K562 (cell line): ENCODE measurements around the gene R3HDM1. TPM values are rescaled to one million over a fixed set of nuclear protein-coding genes. Genes with fewer than 3 reads are reported as not detected.

Experiments
- ATAC-seq: fragments of 200-7000 bp; cut with Tn5 transposase; 3 replicates; pipeline ENCODE4 v1.9.1; 2020; ENCODE audit warnings: moderate library complexity
- BruUV-seq: library from RNA; stranded (reverse); fragments of 400-500 nt; replicated peaks from 2 replicates; lab custom pipeline; 2021; lab: Mats Ljungman, UMichigan
- CTCF ChIA-PET: fragments of 300-600 bp; formaldehyde crosslinking; extraction: SDS; loops from one replicate; lab custom pipeline; 2021; ENCODE audit warnings: low intra/inter-chr PET ratio; lab: Yijun Ruan, JAX
- POLR2A ChIA-PET: fragments of 300-600, 350-650 bp; sonication (Branson Sonifier 250); formaldehyde crosslinking; extraction: SDS; loops from one replicate; lab custom pipeline; 2021; ENCODE audit warnings: antibody characterized with exemption, inconsistent platforms; lab: Yijun Ruan, JAX
- DNase-seq, 4 experiments: peaks; one replicate each; pipeline versions ENCODE4 v3.0.0 to v3.0.0-alpha.2; 2011 to 2018; ENCODE audit warnings: low spot score in 3 of 4, mixed read lengths in 3 of 4; ENCODE audit errors: extremely low read depth in 1 of 4
- FAIRE-seq: peaks from 2 replicates; lab custom pipeline; 2011; peaks lifted over from hg19 to GRCh38; lab: Jason Lieb, UNC
- H2AFZ ChIP-seq: 2 replicates; pipeline ENCODE4 v1.6.0; 2011; ENCODE audit warnings: low read depth, low read length, control low read depth, inconsistent platforms
- H3K27ac ChIP-seq: fragments of 200-600 bp; 3 replicates; pipeline ENCODE4 v1.8.0; 2011; ENCODE audit warnings: low read depth, mild to moderate bottlenecking, control low read depth, inconsistent platforms, low read length, moderate library complexity, mixed read lengths; ENCODE audit errors: extremely low read depth
- H3K27me3 ChIP-seq, 2 experiments: fragments of 300-600 bp in 1 of 2; 2 replicates in 1 of 2; 3 replicates in 1 of 2; pipeline versions ENCODE4 v1.6.0 to v1.8.0; 2011; ENCODE audit warnings: inconsistent platforms in 2 of 2, low read length in 2 of 2, mild to moderate bottlenecking in 1 of 2, mixed read lengths in 1 of 2, moderate library complexity in 1 of 2; ENCODE audit not compliant: control insufficient read depth in 2 of 2, insufficient read depth in 2 of 2
- H3K36me3 ChIP-seq: fragments of 300-600 bp; 3 replicates; pipeline ENCODE4 v1.8.0; 2011; ENCODE audit warnings: mild to moderate bottlenecking, low read length, inconsistent platforms; ENCODE audit not compliant: control insufficient read depth, insufficient read depth
- H3K4me1 ChIP-seq, 2 experiments: fragments of 200-600 bp in 1 of 2; replicated peaks in 1 of 2; 2 replicates in 1 of 2; 3 replicates in 1 of 2; pipeline versions ENCODE4 v1.5.1 to v1.8.0; 2011; ENCODE audit warnings: inconsistent platforms in 2 of 2, low read length in 2 of 2, mild to moderate bottlenecking in 1 of 2, mixed read lengths in 1 of 2, moderate library complexity in 1 of 2; ENCODE audit not compliant: control insufficient read depth in 2 of 2, insufficient read depth in 2 of 2
- H3K4me2 ChIP-seq: 2 replicates; pipeline ENCODE4 v1.6.1; 2011; ENCODE audit warnings: low read length, control low read depth, inconsistent platforms, mixed read lengths; ENCODE audit not compliant: insufficient read depth
- H3K4me3 ChIP-seq: fragments of 200-600 bp; sonication (generic), shearing (Covaris generic); 2 replicates; pipeline ENCODE4 v1.5.1; 2016; ENCODE audit warnings: control low read depth, inconsistent platforms
- H3K79me2 ChIP-seq: fragments of 200-600 bp; 3 replicates; pipeline ENCODE4 v1.8.0; 2011; ENCODE audit warnings: low read length, inconsistent platforms; ENCODE audit not compliant: control insufficient read depth, insufficient read depth
- H3K9ac ChIP-seq, 2 experiments: 2 replicates each; pipeline versions ENCODE4 v1.6.0 to v1.6.1; 2011; ENCODE audit warnings: low read depth in 2 of 2, low read length in 2 of 2, control low read depth in 1 of 2, inconsistent platforms in 1 of 2, mild to moderate bottlenecking in 1 of 2, mixed read lengths in 1 of 2; ENCODE audit not compliant: insufficient read depth in 1 of 2
- H3K9me1 ChIP-seq: one replicate; pipeline ENCODE4 v1.6.0; 2011; ENCODE audit warnings: inconsistent platforms, mild to moderate bottlenecking, low read length, moderate library complexity; ENCODE audit not compliant: control insufficient read depth, insufficient read depth
- H3K9me3 ChIP-seq: replicated peaks from 2 replicates; pipeline ENCODE4 v1.5.1; 2011; ENCODE audit warnings: low read depth, low read length, inconsistent platforms; ENCODE audit not compliant: control insufficient read depth, insufficient read depth
- H4K20me1 ChIP-seq: replicated peaks from 2 replicates; pipeline ENCODE4 v1.6.1; 2011; ENCODE audit warnings: low read length, inconsistent platforms, mixed read lengths; ENCODE audit not compliant: control insufficient read depth, insufficient read depth
- BCL6 ChIP-seq: fragments of 250-450 bp; sonication (Bioruptor Pico); IDR thresholded peaks from 2 replicates; pipeline ENCODE4 v1.4.0; 2020
- BHLHE40 ChIP-seq: IDR thresholded peaks from 2 replicates; pipeline ENCODE4 v1.6.1; 2011; ENCODE audit warnings: low read length, improper control_type of control experiment
- C11orf30 ChIP-seq: fragments of 450-650 bp; IDR thresholded peaks from 2 replicates; pipeline ENCODE4 v1.6.1; 2016; ENCODE audit warnings: low read depth, mild to moderate bottlenecking
- KLF1 ChIP-seq: fragments of 450-650 bp; IDR thresholded peaks from 2 replicates; pipeline ENCODE4 v1.6.1; 2016; ENCODE audit warnings: missing genetic modification characterization, missing compliant biosample characterization
- MAFF ChIP-seq: IDR thresholded peaks from 2 replicates; pipeline ENCODE4 v1.6.1; 2012; ENCODE audit warnings: low read length, improper control_type of control experiment
- MAFG ChIP-seq: fragments of 450-650 bp; conservative IDR thresholded peaks from 2 replicates; pipeline ENCODE4 v1.6.1; 2016; ENCODE audit warnings: missing genetic modification characterization, missing compliant biosample characterization
- MAFK ChIP-seq: IDR thresholded peaks from 2 replicates; pipeline ENCODE4 v1.6.1; 2011; ENCODE audit warnings: low read length, improper control_type of control experiment
- NCOR1 ChIP-seq: fragments of 450-650 bp; IDR thresholded peaks from 2 replicates; pipeline ENCODE4 v1.6.1; 2016; ENCODE audit warnings: mild to moderate bottlenecking, moderate library complexity
- NFIC ChIP-seq: fragments of 450-650 bp; IDR thresholded peaks from 2 replicates; pipeline ENCODE4 v1.6.1; 2017; ENCODE audit warnings: mild to moderate bottlenecking, inconsistent platforms
- SAP30 ChIP-seq: fragments of 200-600 bp; sonication (generic); IDR thresholded peaks from 2 replicates; pipeline ENCODE4 v1.6.1; 2012; ENCODE audit warnings: borderline replicate concordance, low read depth, mild to moderate bottlenecking, moderate library complexity, low read length, control low read depth, inconsistent platforms; ENCODE audit not compliant: insufficient read depth, poor library complexity, severe bottlenecking
- SIRT6 ChIP-seq: IDR thresholded peaks from one replicate; pipeline ENCODE4 v1.6.1; 2012; ENCODE audit warnings: low read depth, mild to moderate bottlenecking, control low read depth, inconsistent platforms, low read length, moderate library complexity
- SPI1 ChIP-seq: IDR thresholded peaks from 2 replicates; pipeline ENCODE4 v1.6.1; 2011; ENCODE audit warnings: low read depth, low read length, control low read depth, borderline replicate concordance
- ZNF655 ChIP-seq: fragments of 250-450 bp; sonication (Bioruptor Pico); IDR thresholded peaks from 2 replicates; pipeline ENCODE4 v1.5.0; 2021
- ZNF77 ChIP-seq: fragments of 250-450 bp; sonication (Bioruptor Pico); IDR thresholded peaks from 2 replicates; pipeline ENCODE4 v1.5.0; 2020
- ZZZ3 ChIP-seq: fragments of 450-650 bp; IDR thresholded peaks from 2 replicates; pipeline ENCODE4 v1.6.1; 2016; ENCODE audit warnings: antibody characterized with exemption, mild to moderate bottlenecking, moderate library complexity
- whole genome bisulfite sequencing: fragments of 100-300 bp; shearing (Covaris generic); methylation state at CpG from one replicate; pipeline ENCODE4 v1.1.6; 2016; ENCODE audit warnings: low coverage, mixed read lengths; ENCODE audit not compliant: insufficient coverage; ENCODE audit errors: missing lambda C conversion rate; 5-methylcytosine and 5-hydroxymethylcytosine counted together
- in situ Hi-C: fragments of 300-500 bp; cut with MboI; formaldehyde crosslinking; loops from 4 replicates; pipeline ENCODE4 v1.15.0; 2018; ENCODE audit warnings: inconsistent platforms, mixed read lengths
- intact Hi-C: fragments of 100-400 bp; cut with micrococcal nuclease; formaldehyde crosslinking; loops from 2 replicates; pipeline ENCODE4 v1.14.2; 2022
- polyA plus RNA-seq, 8 experiments: library from polyadenylated mRNA; depleted of rRNA in 4 of 8; stranded (reverse) in 5 of 8; unstranded in 3 of 8; fragments of >200 nt; fragmentation: Nextera tagmentation in 2 of 8; fragmentation: Illumina TruSeq in 1 of 8; extraction: Ambion mirVana in 2 of 8; extraction: Trizol in 1 of 8; gene quantifications; 2 replicates each; pipeline versions ENCODE4 v1.2.1 to v1.2.3, GENCODE V29; 2011 to 2014; ENCODE audit warnings: inconsistent platforms in 1 of 8, missing spikeins in 1 of 8
- total RNA-seq, 7 experiments: library from RNA; depleted of rRNA in 6 of 7; stranded (reverse); fragments of >200 nt in 6 of 7; fragmentation: Illumina TruSeq in 2 of 7; extraction: Trizol in 2 of 7; gene quantifications; 2 replicates each; pipeline versions ENCODE4 v1.2.1 to v1.2.3, GENCODE V29; 2011 to 2021; ENCODE audit warnings: low replicate concordance in 1 of 7
- TF ChIP-seq, protein P1 (sequence below), 2 experiments: fragments of 450-650 bp; conservative IDR thresholded peaks; 2 replicates each; pipeline ENCODE4 v1.6.1; 2017; ENCODE audit warnings: mild to moderate bottlenecking in 2 of 2, moderate library complexity in 2 of 2

The R3HDM1 gene
- total and polyA plus RNA-seq, 9 of the 15 experiments (the other 6 are each of a cell fraction or from before 2014, with no cell fraction given): 12.4 to 89.4 (median 31.0) TPM

GRCh38 chr2:135546436-135546835 lies 15.2 kb downstream of the R3HDM1 start:
- H3K79me2 ChIP-seq: peaks cover 76% of the 10 kb centered on the region
- ChIA-PET CTCF (no interaction called here), POLR2A (no interaction called here)
- no peak overlapping the region for H2AFZ ChIP-seq
- H4K20me1 ChIP-seq: no peaks in the 10 kb centered on the region
- WGBS: 50% methylated on average over 3 of the region's 3 CpGs
- no TSS peak for BruUV-seq
- H3K27me3 ChIP-seq: no peaks in the 10 kb centered on the region
- no peak for DNase-seq
- H3K36me3 ChIP-seq: 0 out of 3 replicates have a peak, but pooled peaks cover 5% of the 10 kb centered on the region
- intact Hi-C loops: no loop called here
- no peak overlapping the region for H3K9ac ChIP-seq
- no peaks in the 10 kb centered on the region for H3K9me3 ChIP-seq
- H3K4me2 ChIP-seq: no peak overlapping the region
- H3K4me1 ChIP-seq: no peaks in the 10 kb centered on the region
- no peaks in the 10 kb centered on the region for H3K9me1 ChIP-seq
- no peak overlapping the region for H3K27ac ChIP-seq
- TF ChIP-seq NFIC (no peak), BCL6 (CRISPR knock-in tag) (no peak), SPI1 (0 out of 2 replicates have a peak, but pooled peaks have one; percentile 8), NCOR1 (no peak), ZNF77 (CRISPR knock-in tag) (no peak)
- ATAC-seq: no peak
- FAIRE-seq: no peak
- in situ Hi-C loops: no loop called here
- no peak overlapping the region for H3K4me3 ChIP-seq

- FAIRE-seq: no peak
- ChIA-PET CTCF (no interaction called here), POLR2A (no interaction called here)
- 92% methylated on average over 3 of the region's 3 CpGs for WGBS
- no TSS peak for BruUV-seq
- intact Hi-C loops (no loop called here), in situ Hi-C loops (no loop called here)
- Histone ChIP-seq H3K79me2 (peaks cover 76% of the 10 kb centered on the region), H4K20me1 (no peaks in the 10 kb centered on the region), H3K27ac (no peak overlapping the region), H3K9me1 (no peaks in the 10 kb centered on the region), H3K9ac (no peak overlapping the region), H3K4me3 (no peak overlapping the region), H2AFZ (no peak overlapping the region), H3K36me3 (0 out of 3 replicates have a peak, but pooled peaks cover 5% of the 10 kb centered on the region), H3K27me3 (no peaks in the 10 kb centered on the region), H3K4me2 (no peak overlapping the region), H3K9me3 (no peaks in the 10 kb centered on the region), H3K4me1 (no peaks in the 10 kb centered on the region)
- DNase-seq: no peak
- ATAC-seq: no peak
- TF ChIP-seq C11orf30 (peak; percentile 75; the same call in 1 of the 2 replicates), MAFG (tag) (peak; percentile 73), ZNF655 (CRISPR knock-in tag) (no peak), MAFK (peak; percentile 66), KLF1 (tag) (no peak), SAP30 (no peak), BHLHE40 (no peak), SIRT6 (no peak), ZZZ3 (no peak), MAFF (peak; percentile 35; the same call in 1 of the 2 replicates)
- TF ChIP-seq, protein P1, sequence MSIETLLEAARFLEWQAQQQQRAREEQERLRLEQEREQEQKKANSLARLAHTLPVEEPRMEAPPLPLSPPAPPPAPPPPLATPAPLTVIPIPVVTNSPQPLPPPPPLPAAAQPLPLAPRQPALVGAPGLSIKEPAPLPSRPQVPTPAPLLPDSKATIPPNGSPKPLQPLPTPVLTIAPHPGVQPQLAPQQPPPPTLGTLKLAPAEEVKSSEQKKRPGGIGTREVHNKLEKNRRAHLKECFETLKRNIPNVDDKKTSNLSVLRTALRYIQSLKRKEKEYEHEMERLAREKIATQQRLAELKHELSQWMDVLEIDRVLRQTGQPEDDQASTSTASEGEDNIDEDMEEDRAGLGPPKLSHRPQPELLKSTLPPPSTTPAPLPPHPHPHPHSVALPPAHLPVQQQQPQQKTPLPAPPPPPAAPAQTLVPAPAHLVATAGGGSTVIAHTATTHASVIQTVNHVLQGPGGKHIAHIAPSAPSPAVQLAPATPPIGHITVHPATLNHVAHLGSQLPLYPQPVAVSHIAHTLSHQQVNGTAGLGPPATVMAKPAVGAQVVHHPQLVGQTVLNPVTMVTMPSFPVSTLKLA (conservative IDR thresholded peaks at IDR 0.05): no peak
Observed at GRCh38 chr2:135547311-135547710, 16.0 kb downstream of the R3HDM1 start.
